Activated naive CD4-positive, alpha-beta T cell treated with anti-CD3 and anti-CD28 coated beads for 36 hours (primary cell): ENCODE measurements around the gene DNAJC6. TPM values are rescaled to one million over a fixed set of nuclear protein-coding genes. Genes with fewer than 3 reads are reported as not detected.
"Not testable (repeated sequence)": the region's sequence is repeated elsewhere in the genome, so short reads cannot be mapped to it uniquely, and the experiment has no call there.

Experiments
- CTCF ChIA-PET: fragments of 350-600 bp; sonication (Branson Sonifier 250); formaldehyde crosslinking; loops from one replicate; lab custom pipeline; 2021; ENCODE audit warnings: antibody characterized with exemption; lab: Charles Lee
- DNase-seq: peaks from one replicate; pipeline ENCODE4 v3.0.0-alpha.2; 2020
- H3K27ac Mint-ChIP-seq: one replicate; pipeline ENCODE4 v1.8.0; 2021; ENCODE audit warnings: mild to moderate bottlenecking, mixed read lengths
- H3K27me3 Mint-ChIP-seq: one replicate; pipeline ENCODE4 v1.8.0; 2021; ENCODE audit warnings: low read depth, mixed read lengths
- H3K36me3 Mint-ChIP-seq: one replicate; pipeline ENCODE4 v1.8.0; 2021; ENCODE audit warnings: low read depth, mixed read lengths
- H3K4me1 Mint-ChIP-seq: one replicate; pipeline ENCODE4 v1.8.0; 2021; ENCODE audit warnings: low read depth, mixed read lengths
- H3K4me3 Mint-ChIP-seq: one replicate; pipeline ENCODE4 v1.8.0; 2021; ENCODE audit warnings: mild to moderate bottlenecking, moderate library complexity, mixed read lengths
- H3K9me3 Mint-ChIP-seq: one replicate; pipeline ENCODE4 v1.8.0; 2021; ENCODE audit warnings: mixed read lengths
- intact Hi-C: fragments of 100-400 bp; cut with micrococcal nuclease; formaldehyde crosslinking; loops from one replicate; pipeline ENCODE4 v1.15.1; 2023
- total RNA-seq, 2 experiments: library from RNA; stranded (reverse); gene quantifications; one replicate each; pipeline ENCODE4 v1.2.3, GENCODE V29; 2021

The DNAJC6 gene
- total RNA-seq, 2 experiments from 2014 or later = 2.0 to 2.6 TPM

- no peaks in the 10 kb centered on the region for H3K36me3 Mint-ChIP-seq
- H3K4me1 Mint-ChIP-seq = peaks cover 18% of the 10 kb centered on the region
- H3K27me3 Mint-ChIP-seq = peaks cover 12% of the 10 kb centered on the region
- H3K9me3 Mint-ChIP-seq = no peaks in the 10 kb centered on the region
- intact Hi-C loops = loop anchor here (5.0 to 10.0 kb wide), 2 partner anchors 305 to 1087 kb away; partner anchors contain the start of gene JAK1
- H3K27ac Mint-ChIP-seq = no peak overlapping the region
- no peak overlapping the region for H3K4me3 Mint-ChIP-seq
- no peak for DNase-seq
- CTCF ChIA-PET = interaction anchor here (1.1 kb wide), 1 partner anchor 34 kb away, joined by 4 read pairs; no protein-coding TSS in a partner anchor
These were observed 39.7 kb upstream of the DNAJC6 start for GRCh38 chr1:65269612-65270011.

- no peak for DNase-seq
- Mint-ChIP-seq H3K9me3 (no peaks in the 10 kb centered on the region), H3K27ac (no peak overlapping the region), H3K27me3 (peaks cover 5% of the 10 kb centered on the region), H3K4me1 (no peaks in the 10 kb centered on the region), H3K36me3 (no peaks in the 10 kb centered on the region), H3K4me3 (no peak overlapping the region)
- CTCF ChIA-PET = interaction anchor here (0.6 to 0.8 kb wide), 3 partner anchors 11 to 758 kb away, joined by 3 read pairs; no protein-coding TSS in a partner anchor
- intact Hi-C loops = no loop called here
These were observed 33.0 kb upstream of the DNAJC6 start for GRCh38 chr1:65276197-65276939.

GRCh38 chr1:65277605-65278347 is 31.6 kb upstream of the DNAJC6 start:
- H3K27me3 Mint-ChIP-seq = peaks cover 5% of the 10 kb centered on the region
- DNase-seq = no peak
- H3K4me3 Mint-ChIP-seq = no peak overlapping the region
- H3K4me1 Mint-ChIP-seq = no peaks in the 10 kb centered on the region
- H3K36me3 Mint-ChIP-seq = no peaks in the 10 kb centered on the region
- intact Hi-C loops = no loop called here
- no peaks in the 10 kb centered on the region for H3K9me3 Mint-ChIP-seq
- H3K27ac Mint-ChIP-seq = no peak overlapping the region
- CTCF ChIA-PET = interaction anchor here (0.7 kb wide), 1 partner anchor 19 kb away, joined by 3 read pairs; no protein-coding TSS in a partner anchor

GRCh38 chr1:65278376-65279069 is 30.8 kb upstream of the DNAJC6 start:
- Mint-ChIP-seq H3K9me3 (no peaks in the 10 kb centered on the region), H3K27me3 (peaks cover 5% of the 10 kb centered on the region)

GRCh38 chr1:65279070-65279779 is 30.1 kb upstream of the DNAJC6 start:
- Mint-ChIP-seq H3K27ac (no peak overlapping the region), H3K27me3 (peaks cover 5% of the 10 kb centered on the region), H3K36me3 (peaks cover under 1% of the 10 kb centered on the region), H3K4me3 (no peak overlapping the region), H3K4me1 (no peaks in the 10 kb centered on the region), H3K9me3 (no peaks in the 10 kb centered on the region)
- CTCF ChIA-PET = no interaction called here
- intact Hi-C loops = no loop called here
- DNase-seq = no peak

More at GRCh38 chr1:65278376-65279069, 30.8 kb upstream of the DNAJC6 start:
- Mint-ChIP-seq H3K27ac (no peak overlapping the region), H3K4me1 (no peaks in the 10 kb centered on the region), H3K4me3 (no peak overlapping the region), H3K36me3 (no peaks in the 10 kb centered on the region)
- no peak for DNase-seq
- intact Hi-C loops = no loop called here
- CTCF ChIA-PET = no interaction called here

GRCh38 chr1:65281846-65282245 is 27.5 kb upstream of the DNAJC6 start:
- peaks cover 2% of the 10 kb centered on the region for H3K36me3 Mint-ChIP-seq
- H3K9me3 Mint-ChIP-seq = no peaks in the 10 kb centered on the region
- no peak for DNase-seq
- no peak overlapping the region for H3K4me3 Mint-ChIP-seq
- peaks cover 8% of the 10 kb centered on the region for H3K27me3 Mint-ChIP-seq
- CTCF ChIA-PET = interaction anchor here (1.0 kb wide), 1 partner anchor 406 kb away, joined by 4 read pairs; no protein-coding TSS in a partner anchor
- no peaks in the 10 kb centered on the region for H3K4me1 Mint-ChIP-seq
- no peak overlapping the region for H3K27ac Mint-ChIP-seq
- intact Hi-C loops = no loop called here

- Mint-ChIP-seq H3K27me3 (peaks cover 3% of the 10 kb centered on the region), H3K4me1 (no peaks in the 10 kb centered on the region), H3K4me3 (no peak overlapping the region), H3K27ac (no peak overlapping the region), H3K9me3 (no peaks in the 10 kb centered on the region), H3K36me3 (peaks cover 2% of the 10 kb centered on the region)
- CTCF ChIA-PET = no interaction called here
- intact Hi-C loops = no loop called here
- DNase-seq = no peak
These were observed 25.1 kb upstream of the DNAJC6 start for GRCh38 chr1:65284229-65284628.

GRCh38 chr1:65289449-65289848 is 19.9 kb upstream of the DNAJC6 start:
- no peak for DNase-seq
- Mint-ChIP-seq H3K27me3 (peaks cover 3% of the 10 kb centered on the region), H3K9me3 (no peaks in the 10 kb centered on the region), H3K36me3 (no peaks in the 10 kb centered on the region), H3K27ac (no peak overlapping the region), H3K4me1 (no peaks in the 10 kb centered on the region), H3K4me3 (no peak overlapping the region)
- intact Hi-C loops = no loop called here
- CTCF ChIA-PET = no interaction called here

GRCh38 chr1:65291818-65292217 is 17.5 kb upstream of the DNAJC6 start:
- H3K27ac Mint-ChIP-seq, DNase-seq, intact Hi-C loops, H3K4me1 Mint-ChIP-seq, H3K36me3 Mint-ChIP-seq, H3K27me3 Mint-ChIP-seq, H3K4me3 Mint-ChIP-seq, H3K9me3 Mint-ChIP-seq: not testable (repeated sequence)
- CTCF ChIA-PET = interaction anchor here (1.3 kb wide), 1 partner anchor 83 kb away, joined by 3 read pairs; no protein-coding TSS in a partner anchor

- CTCF ChIA-PET = no interaction called here
- intact Hi-C loops = no loop called here
These were observed 16.3 kb upstream of the DNAJC6 start for GRCh38 chr1:65292861-65293593.

GRCh38 chr1:65297706-65298105 is 11.6 kb upstream of the DNAJC6 start:
- no peak for DNase-seq
- no peaks in the 10 kb centered on the region for H3K4me1 Mint-ChIP-seq
- H3K9me3 Mint-ChIP-seq = no peaks in the 10 kb centered on the region
- CTCF ChIA-PET = interaction anchor here (0.8 kb wide), 1 partner anchor 12 kb away, joined by 5 read pairs; the partner anchor contains the start of gene DNAJC6
- no peak overlapping the region for H3K27ac Mint-ChIP-seq
- H3K27me3 Mint-ChIP-seq = no peaks in the 10 kb centered on the region
- no peak overlapping the region for H3K4me3 Mint-ChIP-seq
- H3K36me3 Mint-ChIP-seq = no peaks in the 10 kb centered on the region
- intact Hi-C loops = no loop called here

More at GRCh38 chr1:65292861-65293593, 16.3 kb upstream of the DNAJC6 start:
- no peak overlapping the region for H3K27ac Mint-ChIP-seq
- no peak for DNase-seq
- no peaks in the 10 kb centered on the region for H3K4me1 Mint-ChIP-seq
- no peaks in the 10 kb centered on the region for H3K36me3 Mint-ChIP-seq
- no peak overlapping the region for H3K4me3 Mint-ChIP-seq
- H3K9me3 Mint-ChIP-seq = no peaks in the 10 kb centered on the region
- no peaks in the 10 kb centered on the region for H3K27me3 Mint-ChIP-seq
